Measurements from ENCODE around the gene SLC9A2.

Gene SLC9A2

DNA sequence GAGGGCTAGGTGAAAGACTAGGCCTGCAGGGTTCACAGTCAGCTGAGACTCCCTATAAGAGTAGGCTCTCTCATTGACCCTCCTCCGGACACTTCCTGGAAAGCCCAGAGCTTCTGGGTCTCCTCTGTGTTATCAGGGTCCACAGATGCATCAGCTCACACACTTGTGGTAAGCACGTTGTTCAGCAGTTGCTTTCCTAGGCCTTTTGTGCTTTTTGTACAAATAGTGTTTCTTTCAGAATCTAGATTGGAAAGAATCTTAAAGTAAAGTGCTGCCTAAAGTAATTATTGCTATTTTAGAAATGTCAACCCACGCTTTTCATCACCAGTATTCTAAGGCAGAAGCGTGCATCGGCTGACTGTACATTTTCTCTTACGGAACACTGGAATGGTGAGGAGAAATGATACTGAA is 15.5 kb downstream of the SLC9A2 start:
- no peak overlapping the region for H3K4me3 ChIP-seq (ENCODE audit: low read length)
- no peak for DNase-seq (ENCODE audit: low read depth)
- TF ChIP-seq, protein P1, sequence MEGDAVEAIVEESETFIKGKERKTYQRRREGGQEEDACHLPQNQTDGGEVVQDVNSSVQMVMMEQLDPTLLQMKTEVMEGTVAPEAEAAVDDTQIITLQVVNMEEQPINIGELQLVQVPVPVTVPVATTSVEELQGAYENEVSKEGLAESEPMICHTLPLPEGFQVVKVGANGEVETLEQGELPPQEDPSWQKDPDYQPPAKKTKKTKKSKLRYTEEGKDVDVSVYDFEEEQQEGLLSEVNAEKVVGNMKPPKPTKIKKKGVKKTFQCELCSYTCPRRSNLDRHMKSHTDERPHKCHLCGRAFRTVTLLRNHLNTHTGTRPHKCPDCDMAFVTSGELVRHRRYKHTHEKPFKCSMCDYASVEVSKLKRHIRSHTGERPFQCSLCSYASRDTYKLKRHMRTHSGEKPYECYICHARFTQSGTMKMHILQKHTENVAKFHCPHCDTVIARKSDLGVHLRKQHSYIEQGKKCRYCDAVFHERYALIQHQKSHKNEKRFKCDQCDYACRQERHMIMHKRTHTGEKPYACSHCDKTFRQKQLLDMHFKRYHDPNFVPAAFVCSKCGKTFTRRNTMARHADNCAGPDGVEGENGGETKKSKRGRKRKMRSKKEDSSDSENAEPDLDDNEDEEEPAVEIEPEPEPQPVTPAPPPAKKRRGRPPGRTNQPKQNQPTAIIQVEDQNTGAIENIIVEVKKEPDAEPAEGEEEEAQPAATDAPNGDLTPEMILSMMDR (conservative IDR thresholded peaks at IDR 0.05; ENCODE audit: low read depth, low read length), result no peak

DNA sequence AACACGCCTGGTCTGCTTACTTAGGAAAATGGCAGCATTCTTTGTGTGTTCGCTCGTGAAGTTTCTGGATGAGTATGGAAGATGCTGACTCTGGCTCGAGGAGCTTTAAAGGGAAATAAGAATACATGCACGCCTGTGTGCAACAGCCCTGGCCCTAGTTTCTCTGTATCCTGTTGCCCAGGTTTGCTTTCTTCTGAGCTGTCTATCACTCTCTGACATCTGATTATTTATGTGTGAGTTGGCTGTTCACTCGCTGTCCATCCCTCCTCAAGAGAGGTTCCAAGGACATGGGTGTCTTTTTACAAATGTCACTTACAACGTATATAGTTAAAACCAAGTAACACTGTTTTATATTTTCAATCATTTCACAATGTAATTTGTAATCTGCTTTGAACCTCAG is 16.0 kb downstream of the SLC9A2 start:
- TF ChIP-seq, protein P1 (conservative IDR thresholded peaks at IDR 0.05; ENCODE audit: low read depth, low read length), result no peak
- H3K4me3 ChIP-seq (ENCODE audit: low read length), result no peak overlapping the region

DNA sequence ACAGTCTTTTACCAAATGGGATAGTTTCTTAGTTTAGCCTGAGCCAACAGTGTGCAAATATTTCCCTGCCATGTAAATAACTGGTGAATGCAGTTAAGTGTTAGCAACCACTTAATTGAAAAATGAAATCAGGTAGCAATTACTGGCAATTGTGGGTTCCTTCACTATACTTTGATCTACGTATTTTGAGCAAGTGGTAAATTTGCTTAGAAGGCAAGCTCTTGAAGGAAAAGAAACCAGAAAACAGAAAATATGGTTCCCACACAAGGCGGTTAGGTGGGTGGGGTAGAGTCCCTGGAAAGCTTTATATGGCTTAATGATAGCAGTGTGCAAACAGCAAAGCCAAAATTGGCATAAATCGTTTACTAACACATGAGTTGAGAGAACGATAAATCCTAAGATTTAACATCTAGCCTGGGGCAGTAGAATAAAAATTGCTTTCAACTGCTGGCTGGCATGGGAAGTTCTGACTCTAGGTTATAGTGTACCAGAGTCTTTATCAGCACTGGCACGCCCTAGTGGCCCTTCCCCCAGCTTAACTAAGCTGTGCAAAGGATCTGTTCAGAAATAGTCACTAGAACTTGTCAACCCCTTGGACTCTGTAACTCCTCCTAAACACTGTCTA is 17.0 kb downstream of the SLC9A2 start:
- no peak for DNase-seq (ENCODE audit: low read depth)
- H3K4me3 ChIP-seq (ENCODE audit: low read length), result no peak overlapping the region
- TF ChIP-seq, protein P1 (conservative IDR thresholded peaks at IDR 0.05; ENCODE audit: low read depth, low read length), result no peak

More for the DNA sequence above, 16.0 kb downstream of the SLC9A2 start:
- DNase-seq (ENCODE audit: low read depth), result no peak

DNA sequence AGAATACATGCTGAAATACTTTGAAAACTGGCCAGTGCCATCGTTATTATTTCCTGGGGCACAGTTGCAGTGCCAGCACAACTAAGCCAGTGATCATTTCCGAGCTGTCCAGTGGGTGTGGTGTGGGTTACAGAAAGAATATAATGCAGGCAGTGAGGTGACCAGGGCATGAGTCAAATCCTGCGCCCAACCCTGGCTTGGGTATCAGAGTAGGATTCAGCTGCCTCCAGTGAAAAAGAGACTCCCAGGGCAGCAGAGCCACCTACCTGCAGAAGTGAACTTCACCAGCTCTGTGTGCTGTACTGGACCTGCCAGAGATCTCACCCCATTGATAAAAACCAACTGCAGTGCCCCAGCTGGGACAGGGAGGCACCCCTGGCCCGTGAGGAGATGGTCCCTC is 18.0 kb downstream of the SLC9A2 start:
- no peak for DNase-seq (ENCODE audit: low read depth)
- no peak overlapping the region for H3K4me3 ChIP-seq (ENCODE audit: low read length)
- TF ChIP-seq, protein P1 (conservative IDR thresholded peaks at IDR 0.05; ENCODE audit: low read depth, low read length), result no peak

DNA sequence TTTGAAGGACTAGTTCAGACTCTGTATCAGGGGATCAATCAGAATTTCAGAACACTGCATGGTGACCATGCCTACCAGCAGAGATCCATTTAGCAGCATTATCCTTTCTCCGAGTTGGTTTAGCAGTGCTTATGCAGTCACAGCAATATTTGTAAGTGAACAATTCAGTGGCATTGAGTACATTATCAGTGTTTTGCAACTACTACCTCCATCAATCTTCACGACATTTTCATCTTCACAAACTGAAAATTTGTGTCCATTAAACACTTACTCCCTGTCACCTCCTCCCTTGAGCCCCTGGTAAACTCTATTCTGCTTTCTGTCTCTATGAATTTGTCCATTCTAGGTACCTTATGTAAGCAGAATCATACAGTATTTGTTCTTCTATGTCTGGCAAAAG is 20.1 kb downstream of the SLC9A2 start:
- no peak overlapping the region for H3K4me3 ChIP-seq (ENCODE audit: low read length)
- TF ChIP-seq, protein P1 (conservative IDR thresholded peaks at IDR 0.05; ENCODE audit: low read depth, low read length), result no peak
- DNase-seq (ENCODE audit: low read depth), result no peak

DNA sequence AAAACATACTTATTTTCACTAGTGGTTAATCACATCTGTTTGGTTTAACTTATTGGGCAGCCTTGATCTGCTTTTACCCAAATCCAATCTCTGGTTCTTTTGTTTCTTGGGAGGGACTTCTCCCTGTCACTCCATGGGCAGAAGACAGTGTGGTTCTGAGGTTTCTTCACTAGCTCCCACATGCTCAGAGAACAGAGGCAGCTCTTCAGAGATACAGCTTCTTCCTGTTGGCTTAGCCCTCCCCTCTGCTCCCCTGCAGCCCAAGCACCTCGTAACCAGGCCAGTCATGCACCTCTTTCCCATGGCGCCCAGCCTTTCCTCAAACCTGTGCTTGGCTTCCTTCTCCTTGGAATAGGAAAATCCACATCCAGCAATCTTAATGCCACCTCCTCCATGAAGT is 32.8 kb downstream of the SLC9A2 start:
- DNase-seq (ENCODE audit: low read depth), result no peak
- H3K4me3 ChIP-seq (ENCODE audit: low read length), result no peak overlapping the region
- TF ChIP-seq, protein P1 (conservative IDR thresholded peaks at IDR 0.05; ENCODE audit: low read depth, low read length), result no peak

DNA sequence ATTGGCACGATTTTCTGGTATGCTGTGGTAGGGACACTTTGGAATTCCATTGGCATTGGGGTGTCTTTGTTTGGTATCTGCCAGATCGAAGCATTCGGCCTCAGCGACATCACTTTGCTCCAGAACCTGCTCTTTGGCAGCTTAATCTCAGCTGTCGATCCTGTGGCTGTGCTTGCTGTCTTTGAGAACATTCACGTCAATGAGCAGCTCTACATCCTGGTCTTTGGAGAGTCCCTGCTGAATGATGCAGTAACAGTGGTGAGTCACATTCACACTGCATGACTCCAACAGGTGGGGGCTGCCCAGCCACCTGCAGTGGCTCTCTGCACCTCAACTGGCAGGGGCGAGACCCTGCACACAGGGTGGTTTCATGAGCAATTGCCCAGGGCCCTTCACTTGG is 38.4 kb downstream of the SLC9A2 start:
- DNase-seq (ENCODE audit: low read depth), result no peak
- TF ChIP-seq, protein P1 (conservative IDR thresholded peaks at IDR 0.05; ENCODE audit: low read depth, low read length), result no peak
- H3K4me3 ChIP-seq (ENCODE audit: low read length), result no peak overlapping the region
